Thoracic aorta (tissue), 2 donors: ENCODE data around the gene RNF17. TPM values are rescaled to one million over a fixed set of nuclear protein-coding genes. Genes with fewer than 3 reads are reported as not detected.

ENCODE experiments used
- ATAC-seq: fragments of 150-250 bp; one replicate; pipeline ENCODE4 v1.8.0; 2017; ENCODE audit warnings: low read depth; ENCODE audit not compliant: insufficient number of reproducible peaks, low FRiP score
- DNase-seq: peaks from one replicate; pipeline ENCODE4 v3.0.0-alpha.2; 2020; ENCODE audit warnings: low spot score
- H3K27ac ChIP-seq, 2 donors: fragments of 200-600 bp; sonication (generic); 1 replicate in 1 of 2; 2 replicates in 1 of 2; pipeline ENCODE4 v1.5.1; 2016; ENCODE audit warnings: mild to moderate bottlenecking in 2 of 2, moderate library complexity in 2 of 2
- H3K27me3 ChIP-seq: fragments of 200-600 bp; sonication (generic); replicated peaks from 2 replicates; pipeline ENCODE4 v1.6.0; 2016; ENCODE audit warnings: mild to moderate bottlenecking; ENCODE audit not compliant: insufficient read depth
- H3K36me3 ChIP-seq: fragments of 200-600 bp; sonication (generic); one replicate; pipeline ENCODE4 v1.5.1; 2016
- H3K4me1 ChIP-seq, 2 donors: fragments of 200-600 bp; sonication (generic); 1 replicate in 1 of 2; 2 replicates in 1 of 2; pipeline versions ENCODE4 v1.5.1 to v1.6.0; 2016; ENCODE audit warnings: low read depth in 2 of 2, mild to moderate bottlenecking in 1 of 2; ENCODE audit not compliant: control insufficient read depth in 1 of 2
- H3K4me3 ChIP-seq: fragments of 200-600 bp; sonication (generic); 2 replicates; pipeline ENCODE4 v1.5.1; 2016; ENCODE audit warnings: mild to moderate bottlenecking
- H3K9me3 ChIP-seq: fragments of 200-600 bp; sonication (generic); 2 replicates; pipeline ENCODE4 v1.5.1; 2016
- CTCF ChIP-seq: fragments of 200-600 bp; sonication (generic); IDR thresholded peaks from one replicate; pipeline ENCODE4 v1.5.1; 2019; ENCODE audit warnings: antibody characterized with exemption
- total RNA-seq, 2 donors: library from RNA; depleted of rRNA; stranded (reverse); fragments of >200 nt; gene quantifications; one replicate each; pipeline versions ENCODE4 v1.1.0 to v1.2.3, GENCODE V29; 2016

The RNF17 gene
- total RNA-seq, 2 donors from 2014 or later, result not detected

- Histone ChIP-seq H3K4me1 (no peaks in the 10 kb centered on the region), H3K27ac (no peak overlapping the region), H3K36me3 (no peaks in the 10 kb centered on the region), H3K4me3 (no peak overlapping the region), H3K27me3 (no peaks in the 10 kb centered on the region), H3K9me3 (no peaks in the 10 kb centered on the region)
- DNase-seq (no peak), ATAC-seq (no peak)
- TF ChIP-seq CTCF, result no peak
Measured at GRCh38 chr13:24740014-24740890, 23.7 kb upstream of the RNF17 start.

DNA sequence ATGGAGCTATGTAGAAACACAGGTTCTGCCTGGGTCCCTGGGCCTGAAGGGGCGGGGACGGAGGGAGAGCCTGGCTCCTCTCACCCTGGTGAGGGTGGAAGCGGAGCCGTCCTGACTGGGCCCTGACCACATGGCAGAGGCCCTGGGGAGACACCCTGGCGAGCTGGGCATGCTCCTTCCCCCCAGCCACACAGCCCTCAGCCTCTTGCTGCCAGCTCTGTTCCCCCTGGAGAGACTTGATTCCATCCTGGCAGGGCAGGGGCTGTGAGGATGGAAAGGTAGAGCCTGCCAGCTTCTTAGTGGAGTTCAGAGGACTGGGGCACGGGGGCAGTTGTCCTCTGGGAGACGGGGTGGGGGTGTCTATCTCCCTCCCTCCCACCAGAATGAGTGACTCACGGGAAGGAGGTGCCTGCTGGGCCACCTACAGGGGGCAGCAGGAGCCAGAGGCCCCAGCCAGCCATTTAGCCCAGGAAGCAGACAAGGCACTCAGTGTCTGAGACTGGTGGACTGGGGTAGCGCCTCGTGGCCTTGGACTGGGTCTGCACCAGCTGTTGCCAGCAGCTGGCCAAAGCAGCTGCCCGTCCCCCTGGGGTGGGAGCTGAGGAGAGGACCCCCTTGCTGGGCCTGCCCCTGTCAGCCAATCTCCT is 22.8 kb upstream of the RNF17 start:
- peaks cover 0 to 4% of the 10 kb centered on the region in 2 donors for H3K4me1 ChIP-seq
- TF ChIP-seq CTCF, result no peak
- no peaks in the 10 kb centered on the region for H3K27me3 ChIP-seq
- no peak overlapping the region for H3K27ac ChIP-seq
- no peaks in the 10 kb centered on the region for H3K9me3 ChIP-seq
- H3K36me3 ChIP-seq, result no peaks in the 10 kb centered on the region
- ATAC-seq (no peak), DNase-seq (no peak)
- H3K4me3 ChIP-seq, result no peak overlapping the region

GRCh38 chr13:24741791-24742190 is 22.2 kb upstream of the RNF17 start:
- Histone ChIP-seq H3K4me3 (no peak overlapping the region), H3K27ac (no peak overlapping the region), H3K4me1 (peaks cover 4 to 11% of the 10 kb centered on the region in 2 donors), H3K36me3 (no peaks in the 10 kb centered on the region), H3K27me3 (no peaks in the 10 kb centered on the region), H3K9me3 (no peaks in the 10 kb centered on the region)
- no peak for DNase-seq
- ATAC-seq, result no peak
- TF ChIP-seq CTCF, result no peak

- DNase-seq, result no peak
- H3K4me1 ChIP-seq, result peaks cover 4 to 16% of the 10 kb centered on the region in 2 donors
- no peak overlapping the region for H3K27ac ChIP-seq
- H3K27me3 ChIP-seq, result no peaks in the 10 kb centered on the region
- TF ChIP-seq CTCF, result no peak
- no peak overlapping the region for H3K4me3 ChIP-seq
- H3K9me3 ChIP-seq, result no peaks in the 10 kb centered on the region
- no peak for ATAC-seq
- no peaks in the 10 kb centered on the region for H3K36me3 ChIP-seq
Measured at GRCh38 chr13:24742294-24742693, 21.7 kb upstream of the RNF17 start.

- no peaks in the 10 kb centered on the region for H3K9me3 ChIP-seq
- no peaks in the 10 kb centered on the region for H3K36me3 ChIP-seq
- H3K27ac ChIP-seq, result no peak overlapping the region
- H3K4me3 ChIP-seq, result no peak overlapping the region
- H3K4me1 ChIP-seq, result peaks cover 6 to 23% of the 10 kb centered on the region in 2 donors
- H3K27me3 ChIP-seq, result no peaks in the 10 kb centered on the region
- ATAC-seq (no peak), DNase-seq (no peak)
- no peak for TF ChIP-seq CTCF
Measured at GRCh38 chr13:24742977-24743376, 21.0 kb upstream of the RNF17 start.
